AG04450 (cell line): Measurements from ENCODE around the gene RNF217. TPM values are rescaled to one million over a fixed set of nuclear protein-coding genes. Genes with fewer than 3 reads are reported as not detected.

Experiments used
- CTCF ChIA-PET: fragments of 300-600, 350-600 bp; formaldehyde crosslinking; extraction: SDS; loops from one replicate; lab custom pipeline; 2022; ENCODE audit warnings: antibody characterized with exemption, inconsistent platforms; lab: Charles Lee
- POLR2A ChIA-PET: fragments of 350-600 bp; formaldehyde crosslinking; extraction: SDS; loops from one replicate; lab custom pipeline; 2021; ENCODE audit warnings: antibody characterized with exemption, inconsistent platforms; lab: Yijun Ruan, JAX
- DNase-seq: peaks from one replicate; pipeline ENCODE4 v3.0.0-alpha.2; 2011; ENCODE audit warnings: low read depth, low spot score
- H3K27ac ChIP-seq: one replicate; pipeline ENCODE4 v1.5.1; 2012; ENCODE audit warnings: low read depth, low read length, control low read depth
- H3K27me3 ChIP-seq: one replicate; pipeline ENCODE4 v1.6.0; 2012; ENCODE audit warnings: low read length; ENCODE audit not compliant: control insufficient read depth, insufficient read depth
- H3K4me3 ChIP-seq: 2 replicates; pipeline ENCODE4 v1.5.1; 2011; ENCODE audit warnings: mild to moderate bottlenecking, low read depth, low read length, control low read depth
- H3K9me3 ChIP-seq: 2 replicates; pipeline ENCODE4 v1.5.1; 2012; ENCODE audit warnings: low read length; ENCODE audit not compliant: control insufficient read depth, insufficient read depth
- CTCF ChIP-seq: IDR thresholded peaks from 2 replicates; pipeline ENCODE4 v1.5.1; 2011; ENCODE audit warnings: low read depth, low read length, control low read depth, inconsistent platforms
- polyA plus RNA-seq: library from polyadenylated mRNA; depleted of rRNA; stranded (reverse); fragments of >200 nt; gene quantifications from 2 replicates; pipeline ENCODE4 v1.2.3, GENCODE V29; 2011

The RNF217 gene
- polyA plus RNA-seq, 1 experiment = 24.6 TPM

GRCh38 chr6:125102411-125102810 is 140.2 kb downstream of the RNF217 start:
- no peaks in the 10 kb centered on the region for H3K27me3 ChIP-seq
- CTCF ChIA-PET = interaction anchor here (0.6 to 1.4 kb wide), 2 partner anchors 12 to 232 kb away, joined by 3 read pairs; no protein-coding TSS in a partner anchor
- POLR2A ChIA-PET = no interaction called here
- no peak overlapping the region for H3K4me3 ChIP-seq
- TF ChIP-seq CTCF = no peak
- no peak for DNase-seq
- peak overlapping the region; percentile 73 for H3K27ac ChIP-seq
- no peaks in the 10 kb centered on the region; the same call in 1 of the 2 replicates for H3K9me3 ChIP-seq

- H3K9me3 ChIP-seq = no peaks in the 10 kb centered on the region; the same call in 1 of the 2 replicates
- DNase-seq = peak; percentile 80
- H3K27ac ChIP-seq = peak overlapping the region; percentile 81
- H3K4me3 ChIP-seq = no peak overlapping the region
- H3K27me3 ChIP-seq = no peaks in the 10 kb centered on the region
- TF ChIP-seq CTCF = no peak
- ChIA-PET CTCF (interaction anchor here (0.6 to 1.4 kb wide), 2 partner anchors 11 to 232 kb away, joined by 3 read pairs; no protein-coding TSS in a partner anchor), POLR2A (no interaction called here)
Observed at GRCh38 chr6:125102891-125103290, 140.7 kb downstream of the RNF217 start.

GRCh38 chr6:125104425-125104824 is 142.2 kb downstream of the RNF217 start:
- DNase-seq = peak; percentile 38
- H3K9me3 ChIP-seq = no peaks in the 10 kb centered on the region; the same call in none of the 2 replicates
- ChIA-PET CTCF (interaction anchor here (0.7 to 3.6 kb wide), 3 partner anchors 10 to 234 kb away, joined by 3 to 53 read pairs (median 4); no protein-coding TSS in a partner anchor), POLR2A (interaction anchor here (0.6 kb wide), 1 partner anchor 236 kb away, joined by 3 read pairs; no protein-coding TSS in a partner anchor)
- no peak for TF ChIP-seq CTCF
- H3K4me3 ChIP-seq = no peak overlapping the region
- H3K27me3 ChIP-seq = no peaks in the 10 kb centered on the region
- H3K27ac ChIP-seq = peak overlapping the region; percentile 77

GRCh38 chr6:125107048-125107447 is 144.8 kb downstream of the RNF217 start:
- Histone ChIP-seq H3K4me3 (no peak overlapping the region), H3K9me3 (peaks cover 4% of the 10 kb centered on the region; the same call in 1 of the 2 replicates), H3K27ac (no peak overlapping the region), H3K27me3 (no peaks in the 10 kb centered on the region)
- ChIA-PET POLR2A (no interaction called here), CTCF (no interaction called here)
- DNase-seq = no peak
- TF ChIP-seq CTCF = no peak

GRCh38 chr6:125107896-125108295 is 145.7 kb downstream of the RNF217 start:
- no peak for TF ChIP-seq CTCF
- POLR2A ChIA-PET = no interaction called here
- no peak overlapping the region for H3K27ac ChIP-seq

More at GRCh38 chr6:125107896-125108295, 145.7 kb downstream of the RNF217 start:
- no peaks in the 10 kb centered on the region for H3K27me3 ChIP-seq
- DNase-seq = no peak
- H3K9me3 ChIP-seq = peaks cover 11% of the 10 kb centered on the region
- H3K4me3 ChIP-seq = no peak overlapping the region
- CTCF ChIA-PET = interaction anchor here (1.2 kb wide), 1 partner anchor 238 kb away, joined by 3 read pairs; no protein-coding TSS in a partner anchor
